Left ventricle myocardium inferior (tissue), 1 donor: Measurements from ENCODE around the gene ADAP1. TPM values are rescaled to one million over a fixed set of nuclear protein-coding genes. Genes with fewer than 3 reads are reported as not detected.

Experiments used
- DNase-seq: peaks from one replicate; pipeline ENCODE4 v3.0.0-alpha.2; 2020
- H3K27ac ChIP-seq: fragments of 200-600 bp; replicated peaks from 2 replicates; pipeline ENCODE4 v1.8.0; 2021
- H3K27me3 ChIP-seq: fragments of 200-600 bp; 2 replicates; pipeline ENCODE4 v1.8.0; 2021; ENCODE audit warnings: low read depth
- H3K36me3 ChIP-seq: fragments of 200-600 bp; 2 replicates; pipeline ENCODE4 v1.8.0; 2021
- H3K4me1 ChIP-seq: fragments of 200-600 bp; 2 replicates; pipeline ENCODE4 v1.8.0; 2021
- H3K4me3 ChIP-seq: fragments of 200-600 bp; 2 replicates; pipeline ENCODE4 v1.8.0; 2021; ENCODE audit warnings: mild to moderate bottlenecking, moderate library complexity
- H3K9me3 ChIP-seq: fragments of 200-600 bp; replicated peaks from 2 replicates; pipeline ENCODE4 v1.8.0; 2021
- intact Hi-C: fragments of 100-400 bp; cut with micrococcal nuclease; formaldehyde crosslinking; loops from one replicate; pipeline ENCODE4 v1.11.0; 2022
- total RNA-seq: library from RNA; stranded (reverse); fragmentation: NEBNext Ultra II Directional; extraction: Animal tissue kit (Norgen Biotek cat#: 25700); gene quantifications from one replicate; pipeline ENCODE4 v1.2.1, GENCODE V29; 2021
- TF ChIP-seq, protein P1 (sequence below): fragments of 200-600 bp; IDR thresholded peaks from 2 replicates; pipeline ENCODE4 v1.8.0; 2021; ENCODE audit warnings: antibody characterized with exemption, mild to moderate bottlenecking, borderline replicate concordance
- donor health status: DM: no; HTN: yes; CAD: no; lungs with severe emphysema.

The ADAP1 gene
- total RNA-seq, 1 donor from 2014 or later, result 8.4 TPM

DNA sequence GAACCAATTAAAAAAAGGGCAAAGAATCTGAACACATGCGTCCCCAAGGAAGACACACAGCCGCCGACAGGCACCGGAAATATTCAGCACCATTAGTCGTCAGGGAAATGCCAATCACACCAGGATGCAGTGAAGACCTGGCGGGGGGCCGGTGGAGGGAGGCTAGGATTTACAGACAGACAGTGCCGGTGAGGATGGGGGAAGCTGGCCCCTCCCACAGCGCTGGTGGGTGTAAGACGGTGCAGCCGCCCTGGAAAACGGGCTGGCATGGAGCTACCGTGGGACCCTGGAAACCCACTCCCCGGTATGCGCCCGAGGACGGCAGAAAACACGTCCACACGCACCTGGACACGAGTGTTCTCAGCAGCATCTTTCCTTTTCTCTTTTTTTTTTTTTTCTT lies 4.8 kb upstream of the ADAP1 start:
- DNase-seq, result peak; percentile 2
- Histone ChIP-seq H3K36me3 (no peaks in the 10 kb centered on the region), H3K4me3 (no peak overlapping the region), H3K27me3 (peaks cover 26% of the 10 kb centered on the region), H3K27ac (no peak overlapping the region), H3K9me3 (no peaks in the 10 kb centered on the region), H3K4me1 (peaks cover 24% of the 10 kb centered on the region)
- intact Hi-C loops, result no loop called here
- TF ChIP-seq, protein P1, sequence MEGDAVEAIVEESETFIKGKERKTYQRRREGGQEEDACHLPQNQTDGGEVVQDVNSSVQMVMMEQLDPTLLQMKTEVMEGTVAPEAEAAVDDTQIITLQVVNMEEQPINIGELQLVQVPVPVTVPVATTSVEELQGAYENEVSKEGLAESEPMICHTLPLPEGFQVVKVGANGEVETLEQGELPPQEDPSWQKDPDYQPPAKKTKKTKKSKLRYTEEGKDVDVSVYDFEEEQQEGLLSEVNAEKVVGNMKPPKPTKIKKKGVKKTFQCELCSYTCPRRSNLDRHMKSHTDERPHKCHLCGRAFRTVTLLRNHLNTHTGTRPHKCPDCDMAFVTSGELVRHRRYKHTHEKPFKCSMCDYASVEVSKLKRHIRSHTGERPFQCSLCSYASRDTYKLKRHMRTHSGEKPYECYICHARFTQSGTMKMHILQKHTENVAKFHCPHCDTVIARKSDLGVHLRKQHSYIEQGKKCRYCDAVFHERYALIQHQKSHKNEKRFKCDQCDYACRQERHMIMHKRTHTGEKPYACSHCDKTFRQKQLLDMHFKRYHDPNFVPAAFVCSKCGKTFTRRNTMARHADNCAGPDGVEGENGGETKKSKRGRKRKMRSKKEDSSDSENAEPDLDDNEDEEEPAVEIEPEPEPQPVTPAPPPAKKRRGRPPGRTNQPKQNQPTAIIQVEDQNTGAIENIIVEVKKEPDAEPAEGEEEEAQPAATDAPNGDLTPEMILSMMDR, result no peak

DNA sequence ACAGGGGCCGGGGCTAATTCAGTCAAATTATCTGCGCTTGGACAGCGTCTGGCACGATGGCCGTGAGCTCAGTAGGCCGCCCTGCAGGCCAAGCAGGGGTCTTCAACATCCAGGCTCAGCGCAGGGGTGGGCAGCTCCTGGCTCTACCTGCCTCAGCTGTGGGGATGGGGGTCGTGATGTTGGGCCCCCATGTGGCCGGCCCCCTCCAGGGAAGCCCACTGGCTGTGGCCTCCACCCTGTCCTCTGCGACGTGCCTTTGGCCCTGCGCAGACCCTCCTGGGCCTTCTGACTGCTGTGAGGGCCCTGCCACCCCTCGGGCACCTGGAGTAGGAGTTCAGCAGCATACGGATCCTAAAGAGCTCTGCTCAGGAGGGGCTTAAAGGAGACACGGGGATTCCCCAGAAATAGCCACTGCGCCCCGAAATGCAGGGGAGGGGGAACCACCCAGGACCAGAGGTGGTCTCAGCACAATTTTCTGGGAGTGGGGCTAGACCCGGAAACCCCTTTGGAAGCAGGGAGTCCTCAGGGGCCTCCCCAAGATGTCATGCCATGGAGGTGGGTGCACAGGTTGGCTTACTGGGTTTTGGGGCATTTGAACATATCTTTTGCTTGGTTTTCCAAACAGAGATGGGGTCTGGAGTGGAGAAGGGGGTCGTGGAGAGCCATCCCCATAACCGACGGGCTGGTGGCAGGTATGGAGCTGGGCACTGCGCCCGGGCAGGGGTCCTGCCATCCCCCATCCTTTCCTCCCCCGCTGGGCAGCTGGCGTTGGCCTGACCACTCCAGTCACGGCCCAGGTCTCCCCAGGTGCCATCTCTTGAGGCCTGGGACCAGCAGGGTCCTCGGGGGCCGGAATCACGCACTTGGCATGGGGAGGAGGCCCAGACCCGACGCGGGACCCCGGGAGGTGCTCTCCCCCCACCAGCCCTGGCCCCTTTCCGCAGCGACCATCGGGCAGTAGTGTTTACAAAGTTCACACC lies 4.0 kb upstream of the ADAP1 start:
- Histone ChIP-seq H3K4me3 (no peak overlapping the region), H3K27me3 (peaks cover 32% of the 10 kb centered on the region), H3K4me1 (peaks cover 21% of the 10 kb centered on the region), H3K9me3 (no peaks in the 10 kb centered on the region), H3K36me3 (no peaks in the 10 kb centered on the region), H3K27ac (no peak overlapping the region)
- intact Hi-C loops, result no loop called here
- TF ChIP-seq, protein P1, result no peak
- peak; percentile 6 for DNase-seq

DNA sequence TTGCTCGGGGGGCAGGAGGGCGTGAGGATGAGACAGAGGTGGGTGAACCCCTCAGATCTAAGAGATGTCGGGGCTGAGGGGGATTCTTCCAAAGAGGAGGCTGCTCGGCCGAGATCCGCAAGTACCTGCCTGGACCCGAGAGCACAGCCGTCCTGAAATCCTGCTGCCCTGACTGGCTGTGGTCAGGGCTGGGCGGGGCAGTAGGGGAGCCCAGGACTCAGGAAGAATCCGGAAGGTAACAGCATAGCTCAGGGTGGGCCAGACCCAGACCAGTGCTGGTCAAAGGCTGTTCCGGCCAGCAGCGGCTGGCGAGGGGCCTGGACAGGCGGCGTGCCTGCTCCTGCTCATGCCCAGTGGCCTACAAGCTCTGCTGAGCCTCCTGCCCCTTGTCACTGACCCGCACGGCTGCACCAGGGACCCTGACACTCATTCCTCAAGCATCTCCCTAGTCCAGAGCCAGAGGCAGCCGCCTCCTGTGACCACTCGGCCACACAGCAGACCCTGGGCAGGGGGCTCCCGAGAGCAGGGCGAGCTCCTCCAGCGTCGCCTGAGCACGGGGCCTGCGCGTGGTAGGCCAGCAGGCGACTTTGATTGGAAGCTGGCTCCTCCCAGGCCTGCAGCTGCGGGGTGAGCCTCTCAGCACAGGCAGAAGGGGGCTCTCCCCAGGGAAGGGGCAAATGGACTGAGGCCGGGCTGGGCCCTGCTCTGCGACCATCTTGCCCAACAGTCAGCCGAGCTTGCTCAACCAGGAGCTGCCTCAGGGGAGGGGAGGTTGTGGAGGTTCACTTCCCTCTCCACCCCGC lies 3.1 kb upstream of the ADAP1 start:
- H3K36me3 ChIP-seq, result no peaks in the 10 kb centered on the region
- no peaks in the 10 kb centered on the region for H3K9me3 ChIP-seq
- TF ChIP-seq, protein P1, result no peak
- peak; percentile 49 for DNase-seq
- H3K27ac ChIP-seq, result no peak overlapping the region
- no peak overlapping the region for H3K4me3 ChIP-seq
- intact Hi-C loops, result no loop called here
- H3K4me1 ChIP-seq, result peaks cover 20% of the 10 kb centered on the region
- H3K27me3 ChIP-seq, result peaks cover 40% of the 10 kb centered on the region

- intact Hi-C loops, result no loop called here
- Histone ChIP-seq H3K4me3 (no peak overlapping the region), H3K4me1 (peaks cover 20% of the 10 kb centered on the region), H3K36me3 (no peaks in the 10 kb centered on the region), H3K27ac (no peak overlapping the region), H3K27me3 (peaks cover 50% of the 10 kb centered on the region), H3K9me3 (no peaks in the 10 kb centered on the region)
- DNase-seq, result peak; percentile 10
- TF ChIP-seq, protein P1, result no peak
Measured at GRCh38 chr7:956031-956430, 1.6 kb upstream of the ADAP1 start.

GRCh38 chr7:953547-954327 lies 743 bp downstream of the ADAP1 start:
- peak overlapping the region; percentile 23 for H3K27ac ChIP-seq
- DNase-seq, result peak; percentile 57
- H3K36me3 ChIP-seq, result no peaks in the 10 kb centered on the region
- peak overlapping the region; percentile 67 for H3K4me3 ChIP-seq
- peaks cover 12% of the 10 kb centered on the region for H3K4me1 ChIP-seq
- no peaks in the 10 kb centered on the region for H3K9me3 ChIP-seq
- intact Hi-C loops, result no loop called here
- H3K27me3 ChIP-seq, result peaks cover 60% of the 10 kb centered on the region
- TF ChIP-seq, protein P1, result no peak
